Measurements from ENCODE around the gene OR2K2. TPM values are rescaled to one million over a fixed set of nuclear protein-coding genes. Genes with fewer than 3 reads are reported as not detected.
"Not testable (repeated sequence)": the region's sequence is repeated elsewhere in the genome, so short reads cannot be mapped to it uniquely, and the experiment has no call there.

OR2K2 gene
- polyA plus RNA-seq, 1 donor: not detected

- no peak for DNase-seq
Measured at GRCh38 chr9:111298111-111298510, 31.9 kb downstream of the OR2K2 start.

GRCh38 chr9:111297066-111297824, 32.8 kb downstream of the OR2K2 start:
- no peak for DNase-seq

- no peak for DNase-seq
Measured at GRCh38 chr9:111294691-111295451, 35.2 kb downstream of the OR2K2 start.

- DNase-seq: no peak
Measured at GRCh38 chr9:111287127-111287526, 42.9 kb downstream of the OR2K2 start.

GRCh38 chr9:111284703-111285102, 45.3 kb downstream of the OR2K2 start:
- DNase-seq: no peak

- no peak for DNase-seq
Measured at GRCh38 chr9:111282845-111283244, 47.2 kb downstream of the OR2K2 start.

GRCh38 chr9:111280795-111281194, 49.2 kb downstream of the OR2K2 start:
- not testable (repeated sequence) for DNase-seq

Other genes with a start within 250 kb of the OR2K2 start
- 95.2 TPM for gene ECPAS, start 154.2 kb upstream of the OR2K2 start, polyA plus RNA-seq (ENCODE audit: insufficient read length)
- gene ZNF483, start 195.0 kb upstream of the OR2K2 start, polyA plus RNA-seq (ENCODE audit: insufficient read length): 3.9 TPM

Measured in left kidney (tissue), 2 donors.